ENCODE data around the gene PAX3. TPM values are rescaled to one million over a fixed set of nuclear protein-coding genes. Genes with fewer than 3 reads are reported as not detected.

The PAX3 gene
- total RNA-seq, 1 experiment from 2014 or later: not detected

GRCh38 chr2:222300726-222301052 is 1.9 kb upstream of the PAX3 start (continued):
- TF ChIP-seq, protein P1, sequence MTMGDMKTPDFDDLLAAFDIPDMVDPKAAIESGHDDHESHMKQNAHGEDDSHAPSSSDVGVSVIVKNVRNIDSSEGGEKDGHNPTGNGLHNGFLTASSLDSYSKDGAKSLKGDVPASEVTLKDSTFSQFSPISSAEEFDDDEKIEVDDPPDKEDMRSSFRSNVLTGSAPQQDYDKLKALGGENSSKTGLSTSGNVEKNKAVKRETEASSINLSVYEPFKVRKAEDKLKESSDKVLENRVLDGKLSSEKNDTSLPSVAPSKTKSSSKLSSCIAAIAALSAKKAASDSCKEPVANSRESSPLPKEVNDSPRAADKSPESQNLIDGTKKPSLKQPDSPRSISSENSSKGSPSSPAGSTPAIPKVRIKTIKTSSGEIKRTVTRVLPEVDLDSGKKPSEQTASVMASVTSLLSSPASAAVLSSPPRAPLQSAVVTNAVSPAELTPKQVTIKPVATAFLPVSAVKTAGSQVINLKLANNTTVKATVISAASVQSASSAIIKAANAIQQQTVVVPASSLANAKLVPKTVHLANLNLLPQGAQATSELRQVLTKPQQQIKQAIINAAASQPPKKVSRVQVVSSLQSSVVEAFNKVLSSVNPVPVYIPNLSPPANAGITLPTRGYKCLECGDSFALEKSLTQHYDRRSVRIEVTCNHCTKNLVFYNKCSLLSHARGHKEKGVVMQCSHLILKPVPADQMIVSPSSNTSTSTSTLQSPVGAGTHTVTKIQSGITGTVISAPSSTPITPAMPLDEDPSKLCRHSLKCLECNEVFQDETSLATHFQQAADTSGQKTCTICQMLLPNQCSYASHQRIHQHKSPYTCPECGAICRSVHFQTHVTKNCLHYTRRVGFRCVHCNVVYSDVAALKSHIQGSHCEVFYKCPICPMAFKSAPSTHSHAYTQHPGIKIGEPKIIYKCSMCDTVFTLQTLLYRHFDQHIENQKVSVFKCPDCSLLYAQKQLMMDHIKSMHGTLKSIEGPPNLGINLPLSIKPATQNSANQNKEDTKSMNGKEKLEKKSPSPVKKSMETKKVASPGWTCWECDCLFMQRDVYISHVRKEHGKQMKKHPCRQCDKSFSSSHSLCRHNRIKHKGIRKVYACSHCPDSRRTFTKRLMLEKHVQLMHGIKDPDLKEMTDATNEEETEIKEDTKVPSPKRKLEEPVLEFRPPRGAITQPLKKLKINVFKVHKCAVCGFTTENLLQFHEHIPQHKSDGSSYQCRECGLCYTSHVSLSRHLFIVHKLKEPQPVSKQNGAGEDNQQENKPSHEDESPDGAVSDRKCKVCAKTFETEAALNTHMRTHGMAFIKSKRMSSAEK (CRISPR knock-in tag; IDR thresholded peaks at IDR 0.05; ENCODE audit: borderline replicate concordance): no peak
- TF ChIP-seq SOX15 (CRISPR knock-in tag; IDR thresholded peaks at IDR 0.05) (no peak), NR2C2 (CRISPR knock-in tag; IDR thresholded peaks at IDR 0.05) (no peak)

- ChIA-PET CTCF (interaction anchor here (1.2 to 2.3 kb wide), 4 partner anchors 19 to 262 kb away, joined by 3 to 7 read pairs (median 4); a partner anchor contains a TSS), POLR2A (interaction anchor here (1.4 kb wide), 1 partner anchor 19 kb away, joined by 3 read pairs; no protein-coding TSS in a partner anchor)
- H3K27me3 Mint-ChIP-seq (ENCODE audit: low read depth): peaks cover 100% of the 10 kb centered on the region
- TF ChIP-seq, protein P2, sequence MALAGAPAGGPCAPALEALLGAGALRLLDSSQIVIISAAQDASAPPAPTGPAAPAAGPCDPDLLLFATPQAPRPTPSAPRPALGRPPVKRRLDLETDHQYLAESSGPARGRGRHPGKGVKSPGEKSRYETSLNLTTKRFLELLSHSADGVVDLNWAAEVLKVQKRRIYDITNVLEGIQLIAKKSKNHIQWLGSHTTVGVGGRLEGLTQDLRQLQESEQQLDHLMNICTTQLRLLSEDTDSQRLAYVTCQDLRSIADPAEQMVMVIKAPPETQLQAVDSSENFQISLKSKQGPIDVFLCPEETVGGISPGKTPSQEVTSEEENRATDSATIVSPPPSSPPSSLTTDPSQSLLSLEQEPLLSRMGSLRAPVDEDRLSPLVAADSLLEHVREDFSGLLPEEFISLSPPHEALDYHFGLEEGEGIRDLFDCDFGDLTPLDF (CRISPR knock-in tag; IDR thresholded peaks at IDR 0.05): no peak
- TF ChIP-seq, protein P1 (CRISPR knock-in tag; IDR thresholded peaks at IDR 0.05; ENCODE audit: borderline replicate concordance): no peak
- TF ChIP-seq, protein P3, sequence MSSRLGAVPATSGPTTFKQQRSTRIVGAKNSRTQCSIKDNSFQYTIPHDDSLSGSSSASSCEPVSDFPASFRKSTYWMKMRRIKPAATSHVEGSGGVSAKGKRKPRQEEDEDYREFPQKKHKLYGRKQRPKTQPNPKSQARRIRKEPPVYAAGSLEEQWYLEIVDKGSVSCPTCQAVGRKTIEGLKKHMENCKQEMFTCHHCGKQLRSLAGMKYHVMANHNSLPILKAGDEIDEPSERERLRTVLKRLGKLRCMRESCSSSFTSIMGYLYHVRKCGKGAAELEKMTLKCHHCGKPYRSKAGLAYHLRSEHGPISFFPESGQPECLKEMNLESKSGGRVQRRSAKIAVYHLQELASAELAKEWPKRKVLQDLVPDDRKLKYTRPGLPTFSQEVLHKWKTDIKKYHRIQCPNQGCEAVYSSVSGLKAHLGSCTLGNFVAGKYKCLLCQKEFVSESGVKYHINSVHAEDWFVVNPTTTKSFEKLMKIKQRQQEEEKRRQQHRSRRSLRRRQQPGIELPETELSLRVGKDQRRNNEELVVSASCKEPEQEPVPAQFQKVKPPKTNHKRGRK (CRISPR knock-in tag; IDR thresholded peaks at IDR 0.05; ENCODE audit: borderline replicate concordance): no peak
- no peak for TF ChIP-seq NR3C1 (CRISPR knock-in tag; conservative IDR thresholded peaks at IDR 0.05; ENCODE audit: low read depth)
- TF ChIP-seq, protein P4, sequence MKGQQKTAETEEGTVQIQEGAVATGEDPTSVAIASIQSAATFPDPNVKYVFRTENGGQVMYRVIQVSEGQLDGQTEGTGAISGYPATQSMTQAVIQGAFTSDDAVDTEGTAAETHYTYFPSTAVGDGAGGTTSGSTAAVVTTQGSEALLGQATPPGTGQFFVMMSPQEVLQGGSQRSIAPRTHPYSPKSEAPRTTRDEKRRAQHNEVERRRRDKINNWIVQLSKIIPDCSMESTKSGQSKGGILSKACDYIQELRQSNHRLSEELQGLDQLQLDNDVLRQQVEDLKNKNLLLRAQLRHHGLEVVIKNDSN (CRISPR knock-in tag; IDR thresholded peaks at IDR 0.05): no peak
- peaks cover 76% of the 10 kb centered on the region for H3K4me1 Mint-ChIP-seq
- ATAC-seq (no peak), DNase-seq (ENCODE audit: low spot score) (no peak)
- no peaks in the 10 kb centered on the region for H3K9me3 Mint-ChIP-seq
- no peak overlapping the region for H3K27ac Mint-ChIP-seq
- 0 out of 2 replicates have a peak, but pooled peaks cover 1% of the 10 kb centered on the region for H3K36me3 Mint-ChIP-seq
- no peak overlapping the region; the same call in 1 of the 2 replicates for H3K4me3 Mint-ChIP-seq
These were observed 1.3 kb upstream of the PAX3 start for GRCh38 chr2:222299906-222300725.

DNA sequence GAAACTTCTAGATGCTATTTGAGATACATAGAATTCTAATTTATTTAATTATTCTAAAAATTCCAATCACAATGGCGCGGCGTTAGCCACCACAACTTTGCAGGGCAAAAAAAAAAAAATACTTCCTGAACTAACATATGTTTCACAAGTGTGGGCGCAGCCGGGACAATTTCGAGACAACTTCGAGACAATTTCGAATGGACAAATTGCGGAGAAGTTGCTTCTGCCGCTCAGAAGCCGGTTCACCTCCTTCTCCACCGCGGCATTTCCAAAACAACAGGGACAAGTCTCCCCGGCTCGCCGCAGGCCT is 842 bp downstream of the PAX3 start:
- no peak overlapping the region for H3K27ac Mint-ChIP-seq
- no peaks in the 10 kb centered on the region for H3K9me3 Mint-ChIP-seq
- ATAC-seq: no peak
- H3K36me3 Mint-ChIP-seq: 0 out of 2 replicates have a peak, but pooled peaks cover 7% of the 10 kb centered on the region
- peak overlapping the region; percentile 63 for H3K4me3 Mint-ChIP-seq
- H3K27me3 Mint-ChIP-seq (ENCODE audit: low read depth): peaks cover 100% of the 10 kb centered on the region
- ChIA-PET POLR2A (interaction anchor here (1.0 kb wide), 1 partner anchor 9 kb away, joined by 3 read pairs; no protein-coding TSS in a partner anchor), CTCF (interaction anchor here (1.1 to 1.5 kb wide), 4 partner anchors 16 to 245 kb away, joined by 3 to 6 read pairs (median 4); no protein-coding TSS in a partner anchor)
- H3K4me1 Mint-ChIP-seq: peaks cover 78% of the 10 kb centered on the region
- TF ChIP-seq ATF2 (CRISPR knock-in tag; IDR thresholded peaks at IDR 0.05; ENCODE audit: borderline replicate concordance, low read depth) (no peak), CBFB (CRISPR knock-in tag; IDR thresholded peaks at IDR 0.05; ENCODE audit: low read depth) (no peak), RELA (CRISPR knock-in tag; IDR thresholded peaks at IDR 0.05; ENCODE audit: borderline replicate concordance) (no peak)
- DNase-seq (ENCODE audit: low spot score): no peak

All from WTC11 (cell line).